Astrocyte of the cerebellum (primary cell): ENCODE results near the gene PXN.
"Not testable (repeated sequence)": the region's sequence is repeated elsewhere in the genome, so short reads cannot be mapped to it uniquely, and the experiment has no call there.

ENCODE experiments used
- DNase-seq: peaks from one replicate; pipeline ENCODE4 v3.0.0-alpha.2; 2011; ENCODE audit warnings: low read depth
- H3K4me3 ChIP-seq: 2 replicates; pipeline ENCODE4 v1.5.1; 2011; ENCODE audit warnings: mild to moderate bottlenecking, low read depth, low read length, moderate library complexity
- CTCF ChIP-seq: IDR thresholded peaks from 2 replicates; pipeline ENCODE4 v1.5.1; 2012; ENCODE audit warnings: low read length, low read depth, moderate library complexity, mild to moderate bottlenecking; ENCODE audit errors: missing control alignments
- in situ Hi-C: cut with HindIII; loops from 2 replicates; pipeline ENCODE4 v1.10.0; 2017; ENCODE audit warnings: low sequenced_read_pairs

PXN gene

DNA sequence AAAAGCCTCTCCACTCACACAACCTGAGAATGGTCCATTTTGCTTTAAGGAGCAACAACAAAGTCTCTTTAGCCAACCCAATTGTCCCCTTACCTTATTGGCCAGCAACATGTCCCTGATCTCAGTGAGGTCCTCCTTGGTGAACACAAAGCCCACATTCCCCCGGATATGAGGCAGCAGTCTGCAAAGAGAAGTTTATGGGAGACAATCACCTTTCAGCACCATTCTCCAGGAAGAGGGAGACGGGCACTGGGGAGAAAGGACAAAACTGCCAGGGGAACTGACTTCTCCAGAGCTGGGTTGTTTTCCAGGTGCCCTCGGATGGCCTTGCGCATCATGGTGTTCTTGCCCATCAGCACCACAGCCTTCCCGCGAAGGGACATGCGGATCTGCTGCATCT lies 66.5 kb downstream of the PXN start:
- H3K4me3 ChIP-seq, result peak overlapping the region; percentile 91

DNA sequence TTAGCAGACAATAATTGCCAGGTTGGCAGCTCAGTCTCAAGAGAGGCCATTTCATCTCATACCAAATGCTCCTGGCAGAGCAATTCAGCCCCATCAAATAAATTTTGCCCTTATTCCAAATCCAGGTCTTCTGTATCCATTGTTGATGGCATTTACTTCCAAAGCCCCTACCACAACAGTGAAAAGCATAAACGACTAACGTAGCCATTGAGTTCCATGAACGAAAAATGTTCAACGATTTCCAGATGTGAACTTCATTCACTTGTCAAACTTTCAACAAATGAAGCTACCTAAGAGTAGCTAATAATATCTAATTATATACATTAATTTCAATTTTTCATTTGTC lies 68.0 kb downstream of the PXN start:
- no peak for TF ChIP-seq CTCF
- in situ Hi-C loops, result no loop called here
- no peak overlapping the region for H3K4me3 ChIP-seq
- DNase-seq, result no peak

More for the DNA sequence above, 66.5 kb downstream of the PXN start:
- DNase-seq, result no peak
- in situ Hi-C loops, result no loop called here
- TF ChIP-seq CTCF, result no peak

DNA sequence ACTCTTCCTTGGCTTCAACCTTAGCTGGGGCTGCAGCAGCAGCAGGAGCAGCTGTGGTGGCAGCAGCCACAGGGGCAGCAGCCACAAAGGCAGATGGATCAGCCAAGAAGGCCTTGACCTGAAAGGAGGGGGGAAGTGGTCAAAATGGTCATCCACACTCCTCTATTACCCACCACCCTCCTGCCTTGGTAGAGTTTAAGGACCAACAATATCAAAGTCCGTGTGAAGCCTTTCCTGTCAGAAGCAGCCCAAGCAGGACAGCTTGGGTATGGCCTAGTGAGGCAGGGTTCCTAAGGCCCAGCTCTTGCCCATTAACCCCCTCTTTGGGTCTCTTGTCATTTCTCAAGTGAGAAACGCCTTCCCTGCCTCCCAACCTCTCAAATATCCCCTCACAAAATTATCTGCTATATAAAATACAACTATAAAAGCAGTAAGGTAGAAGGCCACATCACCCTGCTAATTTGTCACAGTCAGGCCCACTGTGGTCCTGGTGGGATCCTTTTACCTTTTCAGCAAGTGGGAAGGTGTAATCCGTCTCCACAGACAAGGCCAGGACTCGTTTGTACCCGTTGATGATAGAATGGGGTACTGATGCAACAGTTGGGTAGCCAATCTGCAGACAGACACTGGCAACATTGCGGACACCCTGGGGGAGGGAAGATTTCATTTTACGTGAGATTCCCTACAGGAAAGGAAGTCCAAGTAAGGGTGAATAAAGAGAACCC lies 68.6 kb downstream of the PXN start:
- H3K4me3 ChIP-seq, in situ Hi-C loops, DNase-seq: not testable (repeated sequence)

DNA sequence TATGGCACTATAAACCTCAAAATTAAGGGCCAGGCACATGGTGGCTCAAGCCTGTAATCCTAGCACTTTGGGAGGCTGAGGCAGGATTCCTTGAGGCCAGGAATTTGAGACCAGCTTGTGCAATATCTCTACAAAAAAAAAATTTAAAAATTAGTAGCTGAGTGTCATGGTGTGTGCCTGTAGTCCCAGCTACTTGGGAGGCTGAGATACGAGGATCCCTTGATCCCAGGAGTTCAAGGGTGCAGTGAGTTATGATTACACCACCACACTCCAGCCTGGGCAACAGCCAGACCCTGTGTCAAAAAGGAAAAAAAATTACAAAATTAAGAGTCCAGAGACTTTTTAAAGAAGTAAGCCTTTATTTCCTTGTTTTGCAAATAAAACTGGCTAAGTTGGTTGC lies 69.2 kb downstream of the PXN start:
- in situ Hi-C loops, result no loop called here

GRCh38 chr12:120194534-120195395 lies 70.8 kb downstream of the PXN start, which contains the start of gene GCN1:
Gene GCN1, minus strand, starts transcription at chr12:120194715. Its CDS starts 18 bp downstream, at chr12:120194697.
- H3K4me3 ChIP-seq, result peak within 1 kb of the TSS; percentile 77
- peak; percentile 33 for DNase-seq
- TF ChIP-seq CTCF, result no peak
- in situ Hi-C loops, result no loop called here

More for the DNA sequence above, 69.2 kb downstream of the PXN start:
- no peak for DNase-seq
- H3K4me3 ChIP-seq, result no peak overlapping the region
- TF ChIP-seq CTCF, result no peak

DNA sequence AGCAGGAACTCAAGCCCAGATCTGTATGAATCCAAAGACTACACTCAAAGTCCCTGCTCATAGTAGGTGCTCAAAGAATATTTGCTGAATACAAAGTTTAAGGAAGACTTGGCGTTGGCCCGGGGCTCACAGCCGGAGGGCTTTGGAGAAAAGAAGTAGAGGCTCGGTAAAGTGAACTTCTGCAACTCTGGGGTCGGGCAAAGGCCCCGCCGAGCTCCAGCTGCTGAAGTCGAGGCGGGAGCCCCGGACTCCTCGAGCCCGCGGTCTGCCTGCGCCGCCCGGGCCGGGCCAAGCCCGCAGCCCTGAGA lies 71.3 kb downstream of the PXN start:
- no peak for DNase-seq
- no peak for TF ChIP-seq CTCF
- peak overlapping the region; percentile 77 for H3K4me3 ChIP-seq
- in situ Hi-C loops, result no loop called here

- in situ Hi-C loops, DNase-seq: not testable (repeated sequence)
- peak overlapping the region; percentile 77 for H3K4me3 ChIP-seq
These were observed 72.2 kb downstream of the PXN start for GRCh38 chr12:120193286-120193685.
